BJ (cell line): ENCODE measurements around the gene KLC1. TPM values are rescaled to one million over a fixed set of nuclear protein-coding genes. Genes with fewer than 3 reads are reported as not detected.

ENCODE experiments used
- CTCF ChIA-PET: fragments of 350-600 bp; formaldehyde crosslinking; extraction: SDS; loops from one replicate; lab custom pipeline; 2021; ENCODE audit warnings: antibody characterized with exemption, inconsistent platforms; lab: Yijun Ruan, JAX
- POLR2A ChIA-PET: fragments of 300-600 bp; sonication (Branson Sonifier 250); formaldehyde crosslinking; extraction: SDS; loops from one replicate; lab custom pipeline; 2021; ENCODE audit warnings: antibody characterized with exemption; lab: Charles Lee
- DNase-seq: peaks from one replicate; pipeline ENCODE4 v3.0.0-alpha.2; 2011; ENCODE audit warnings: low read depth
- H3K27me3 ChIP-seq: 2 replicates; pipeline ENCODE4 v1.6.0; 2011; ENCODE audit warnings: low read length; ENCODE audit not compliant: control insufficient read depth, insufficient read depth
- H3K36me3 ChIP-seq: 2 replicates; pipeline ENCODE4 v1.5.1; 2011; ENCODE audit warnings: low read length; ENCODE audit not compliant: control insufficient read depth, insufficient read depth
- H3K4me3 ChIP-seq: 2 replicates; pipeline ENCODE4 v1.5.1; 2011; ENCODE audit warnings: low read depth, mild to moderate bottlenecking, control low read depth, low read length
- CTCF ChIP-seq: IDR thresholded peaks from 2 replicates; pipeline ENCODE4 v1.5.1; 2011; ENCODE audit warnings: low read depth, mild to moderate bottlenecking, control low read depth, inconsistent platforms, low read length, moderate library complexity; ENCODE audit not compliant: insufficient read depth
- polyA plus RNA-seq: library from polyadenylated mRNA; depleted of rRNA; stranded (reverse); fragments of >200 nt; gene quantifications from 2 replicates; pipeline ENCODE4 v1.2.3, GENCODE V29; 2011

KLC1 gene
- polyA plus RNA-seq, 1 experiment = 112 TPM

DNA sequence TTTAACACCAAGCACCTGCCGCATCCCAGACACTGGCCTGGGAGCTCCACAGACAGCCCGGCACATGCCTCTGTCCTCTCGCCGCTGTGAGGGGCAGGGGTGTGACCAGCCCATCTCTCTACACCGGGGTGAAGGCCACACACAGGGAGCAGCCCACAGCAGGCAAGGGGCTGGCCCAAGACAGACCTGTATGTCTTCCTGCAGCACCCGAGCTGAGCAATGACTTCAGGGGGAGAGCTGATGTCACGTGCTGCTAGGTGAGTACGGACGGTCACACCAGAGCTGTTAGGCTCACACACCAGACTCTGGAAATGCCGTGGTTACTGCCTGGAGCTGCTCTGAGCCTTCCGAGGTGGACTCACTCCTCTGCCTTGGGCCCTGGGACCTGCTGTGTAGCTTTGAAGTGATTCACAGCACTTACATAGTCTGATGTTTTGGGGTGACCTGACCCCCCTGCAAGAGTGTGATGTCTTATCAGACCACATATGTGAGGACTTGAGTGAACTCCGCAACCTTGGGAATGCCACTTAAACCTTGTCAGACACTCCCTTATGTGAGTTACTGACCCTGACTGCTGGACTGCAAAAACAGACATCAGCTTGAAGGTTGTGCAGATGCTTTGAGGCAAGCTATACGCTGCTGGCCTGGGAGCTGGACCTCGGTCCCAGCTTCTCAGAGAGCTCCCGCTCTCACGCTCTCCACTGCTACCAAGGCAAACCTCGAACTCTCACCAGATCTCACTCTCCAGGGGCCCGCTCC is 84.5 kb downstream of the KLC1 start:
- peaks cover 1% of the 10 kb centered on the region; the same call in 1 of the 2 replicates for H3K36me3 ChIP-seq
- CTCF ChIA-PET = no interaction called here
- H3K27me3 ChIP-seq = no peaks in the 10 kb centered on the region
- no peak for TF ChIP-seq CTCF
- POLR2A ChIA-PET = no interaction called here
- H3K4me3 ChIP-seq = no peak overlapping the region
- DNase-seq = no peak

GRCh38 chr14:103714063-103714724 is 85.2 kb downstream of the KLC1 start:
- ChIA-PET CTCF (no interaction called here), POLR2A (no interaction called here)
- TF ChIP-seq CTCF = no peak
- peaks cover 2% of the 10 kb centered on the region; the same call in 1 of the 2 replicates for H3K36me3 ChIP-seq
- no peak overlapping the region; the same call in 1 of the 2 replicates for H3K4me3 ChIP-seq
- no peaks in the 10 kb centered on the region for H3K27me3 ChIP-seq
- no peak for DNase-seq

DNA sequence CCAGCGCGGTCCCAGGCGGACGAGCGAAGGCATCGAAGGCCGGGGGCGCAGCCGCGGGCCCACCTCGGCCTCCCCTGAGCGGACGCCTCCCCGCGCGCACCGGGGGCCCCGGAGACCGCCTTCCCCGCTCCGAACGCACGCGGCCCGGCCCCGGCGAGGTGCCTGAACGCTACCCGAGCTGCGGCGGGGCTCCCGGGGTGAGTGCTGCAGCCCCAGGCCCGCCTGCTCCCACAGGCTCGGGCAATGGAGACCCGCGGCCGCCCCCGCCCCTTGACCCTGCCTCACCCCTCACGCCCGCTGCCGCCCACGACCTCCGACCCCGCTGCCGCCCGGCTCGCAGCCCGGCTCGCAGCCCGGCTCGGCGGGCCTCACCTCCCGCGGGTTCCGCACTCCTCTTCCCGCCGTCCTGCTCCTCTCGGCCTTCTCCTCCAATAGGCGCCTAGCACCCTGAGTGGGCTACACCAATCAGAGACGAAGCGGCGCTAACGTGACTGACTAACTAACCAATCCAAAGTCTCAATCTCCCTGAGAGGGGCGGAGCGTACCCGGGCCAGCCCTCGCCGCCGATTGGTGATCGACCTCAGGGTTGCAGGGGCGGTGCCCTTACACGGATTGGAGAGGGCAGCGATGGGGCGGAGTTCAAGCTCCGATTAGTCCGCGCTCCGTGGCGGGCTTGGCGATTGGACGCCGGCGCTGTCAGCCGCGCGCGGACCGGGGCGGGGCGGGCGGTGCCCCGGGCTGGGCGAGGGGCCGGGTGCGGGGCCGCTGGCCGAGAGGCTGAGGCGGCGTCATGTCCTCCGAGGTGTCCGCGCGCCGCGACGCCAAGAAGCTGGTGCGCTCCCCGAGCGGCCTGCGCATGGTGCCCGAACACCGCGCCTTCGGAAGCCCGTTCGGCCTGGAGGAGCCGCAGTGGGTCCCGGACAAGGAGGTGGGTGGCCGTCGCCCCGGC is 86.3 kb downstream of the KLC1 start, which contains the start of the genes XRCC3 and ZFYVE21:
XRCC3 (minus strand) TSS at position 400 of the 949 bp plus-strand sequence. CDS start 4,364 bp downstream, outside the sequence.
ZFYVE21 (plus strand) TSS at position 759 of the 949 bp plus-strand sequence; CDS start at position 791, 32 bp downstream.
- Histone ChIP-seq H3K4me3 (peak within 1 kb of the TSS; percentile 81), H3K27me3 (no peaks in the 10 kb centered on the region), H3K36me3 (peaks cover 2% of the 10 kb centered on the region; the same call in 1 of the 2 replicates)
- peak; percentile 97 for DNase-seq
- ChIA-PET CTCF (interaction anchor here (1.0 to 1.6 kb wide), 2 partner anchors 29 to 93 kb away, joined by 3 to 4 read pairs; no protein-coding TSS in a partner anchor), POLR2A (interaction anchor here (0.8 kb wide), 1 partner anchor 11 kb away, joined by 4 read pairs; no protein-coding TSS in a partner anchor)
- TF ChIP-seq CTCF = no peak

DNA sequence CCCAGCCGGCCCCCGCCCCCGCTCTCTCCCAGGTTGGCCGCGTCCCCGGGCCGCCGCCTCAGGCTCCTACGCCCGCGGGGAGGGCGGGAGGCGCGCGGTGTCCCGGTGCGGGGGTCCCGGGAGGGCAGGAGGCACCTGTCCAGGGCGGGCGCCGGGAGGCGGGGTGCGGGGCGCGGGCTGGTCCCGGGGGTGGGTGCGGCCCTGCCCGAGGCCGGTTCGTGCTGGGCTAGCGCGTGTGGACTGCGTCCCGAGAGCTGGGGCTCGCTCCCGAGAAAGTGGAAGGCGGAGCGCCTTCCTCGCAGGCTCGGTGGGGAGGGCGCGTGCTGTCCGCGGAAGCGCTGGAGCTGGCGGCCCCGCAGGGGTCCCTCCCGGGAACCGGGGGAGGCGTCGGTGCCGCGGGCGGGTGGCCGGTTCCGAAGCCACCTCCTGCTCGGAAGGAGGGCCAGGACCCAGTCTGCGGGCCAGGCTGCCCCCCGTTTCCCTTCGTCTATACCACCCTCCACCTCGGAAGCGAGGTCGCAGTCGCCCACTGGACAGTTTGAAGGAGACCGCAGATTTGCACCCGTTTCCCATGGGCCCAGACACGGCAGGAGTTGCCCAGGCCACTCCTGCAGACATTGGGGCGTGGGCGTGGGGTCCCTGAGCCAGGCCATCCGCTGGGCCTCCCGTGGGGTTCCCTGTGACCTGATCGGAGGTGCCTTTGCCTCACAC is 87.2 kb downstream of the KLC1 start:
- ChIA-PET POLR2A (interaction anchor here (0.8 kb wide), 1 partner anchor 12 kb away, joined by 4 read pairs; no protein-coding TSS in a partner anchor), CTCF (interaction anchor here (1.0 to 1.6 kb wide), 2 partner anchors 28 to 92 kb away, joined by 3 to 4 read pairs; no protein-coding TSS in a partner anchor)
- Histone ChIP-seq H3K27me3 (no peaks in the 10 kb centered on the region), H3K4me3 (peak overlapping the region; percentile 81), H3K36me3 (peaks cover 2% of the 10 kb centered on the region; the same call in 1 of the 2 replicates)
- no peak for TF ChIP-seq CTCF
- DNase-seq = no peak
